Karpas-422 (cell line): ENCODE results near the gene CYYR1. TPM values are rescaled to one million over a fixed set of nuclear protein-coding genes. Genes with fewer than 3 reads are reported as not detected.

ENCODE experiments used
- DNase-seq: peaks from one replicate; pipeline ENCODE4 v3.0.0-alpha.2; 2015
- H2AFZ ChIP-seq: fragments of 200-600 bp; sonication (generic); 2 replicates; pipeline ENCODE4 v1.6.1; 2014; ENCODE audit warnings: antibody characterized with exemption, low read length, mixed read lengths
- H3K27ac ChIP-seq: fragments of 200-600 bp; sonication (generic); 2 replicates; pipeline ENCODE4 v1.5.1; 2014; ENCODE audit warnings: mild to moderate bottlenecking, low read length, moderate library complexity
- H3K27me3 ChIP-seq: fragments of 200-600 bp; sonication (generic); 2 replicates; pipeline ENCODE4 v1.6.1; 2014; ENCODE audit warnings: low read length, mixed read lengths
- H3K36me3 ChIP-seq: fragments of 200-600 bp; sonication (generic); 2 replicates; pipeline ENCODE4 v1.6.1; 2014; ENCODE audit warnings: low read length, mixed read lengths; ENCODE audit not compliant: insufficient read depth
- H3K4me1 ChIP-seq: fragments of 200-600 bp; sonication (generic); 2 replicates; pipeline ENCODE4 v1.6.1; 2014; ENCODE audit warnings: mild to moderate bottlenecking, low read length, mixed read lengths
- H3K4me2 ChIP-seq: fragments of 200-600 bp; sonication (generic); 2 replicates; pipeline ENCODE4 v1.6.1; 2014; ENCODE audit warnings: low read length, low read depth, mild to moderate bottlenecking; ENCODE audit not compliant: poor library complexity, severe bottlenecking
- H3K4me3 ChIP-seq: fragments of 200-600 bp; sonication (generic); 2 replicates; pipeline ENCODE4 v1.5.1; 2014; ENCODE audit warnings: mild to moderate bottlenecking, antibody characterized with exemption, low read length, mixed read lengths
- H3K79me2 ChIP-seq: fragments of 200-600 bp; sonication (generic); 2 replicates; pipeline ENCODE4 v1.6.1; 2014; ENCODE audit warnings: mild to moderate bottlenecking, low read length, mixed read lengths
- H3K9ac ChIP-seq: fragments of 200-600 bp; sonication (generic); 2 replicates; pipeline ENCODE4 v1.6.0; 2014; ENCODE audit warnings: low read length
- H3K9me2 ChIP-seq: fragments of 200-600 bp; sonication (generic), shearing (Covaris generic); replicated peaks from 2 replicates; pipeline ENCODE4 v1.6.0; 2014; ENCODE audit warnings: mild to moderate bottlenecking, low read length, moderate library complexity; ENCODE audit not compliant: insufficient read depth
- H3K9me3 ChIP-seq: fragments of 300-700, 200-600 bp; sonication (generic); 2 replicates; pipeline ENCODE4 v1.6.1; 2014; ENCODE audit warnings: low read length, mixed read lengths
- H4K20me1 ChIP-seq: fragments of 200-600 bp; sonication (generic); 2 replicates; pipeline ENCODE4 v1.6.1; 2014; ENCODE audit warnings: mild to moderate bottlenecking, antibody characterized with exemption, low read length, low read depth; ENCODE audit not compliant: insufficient read depth
- total RNA-seq: library from RNA; depleted of rRNA; stranded (reverse); fragments of >200 nt; shearing (Covaris generic); gene quantifications from 2 replicates; pipeline ENCODE4 v1.2.3, GENCODE V29; 2014; ENCODE audit warnings: low replicate concordance

Gene CYYR1
- total RNA-seq, 1 experiment from 2014 or later: not detected

DNA sequence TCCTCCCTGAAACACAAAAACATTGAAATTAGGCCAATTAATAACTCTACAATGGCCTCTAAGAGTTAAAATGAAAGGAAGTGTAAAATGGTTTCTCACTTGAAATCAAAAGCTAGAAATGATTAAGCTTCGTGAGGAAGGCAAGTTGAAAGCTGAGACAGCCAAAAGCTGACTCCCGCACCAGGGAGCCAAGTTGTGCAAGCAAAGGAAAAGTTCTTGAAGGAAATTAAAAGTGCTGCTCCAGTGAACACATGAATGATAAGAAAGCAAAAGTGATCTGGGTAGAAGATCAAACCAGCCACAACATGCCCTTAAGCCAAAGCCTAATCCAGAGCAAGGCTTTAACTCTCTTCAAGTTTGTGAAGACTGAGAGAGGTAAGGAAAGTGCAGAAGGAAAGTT, 22.8 kb downstream of the CYYR1 start:
- Histone ChIP-seq H3K36me3 (no peaks in the 10 kb centered on the region), H3K9me2 (no peaks in the 10 kb centered on the region), H3K9ac (no peak overlapping the region), H3K27ac (no peak overlapping the region), H3K9me3 (peaks cover 33% of the 10 kb centered on the region), H3K4me3 (no peak overlapping the region), H3K4me1 (no peaks in the 10 kb centered on the region), H2AFZ (no peak overlapping the region), H3K4me2 (no peak overlapping the region), H3K79me2 (no peaks in the 10 kb centered on the region), H3K27me3 (no peaks in the 10 kb centered on the region), H4K20me1 (no peaks in the 10 kb centered on the region)
- DNase-seq: no peak

DNA sequence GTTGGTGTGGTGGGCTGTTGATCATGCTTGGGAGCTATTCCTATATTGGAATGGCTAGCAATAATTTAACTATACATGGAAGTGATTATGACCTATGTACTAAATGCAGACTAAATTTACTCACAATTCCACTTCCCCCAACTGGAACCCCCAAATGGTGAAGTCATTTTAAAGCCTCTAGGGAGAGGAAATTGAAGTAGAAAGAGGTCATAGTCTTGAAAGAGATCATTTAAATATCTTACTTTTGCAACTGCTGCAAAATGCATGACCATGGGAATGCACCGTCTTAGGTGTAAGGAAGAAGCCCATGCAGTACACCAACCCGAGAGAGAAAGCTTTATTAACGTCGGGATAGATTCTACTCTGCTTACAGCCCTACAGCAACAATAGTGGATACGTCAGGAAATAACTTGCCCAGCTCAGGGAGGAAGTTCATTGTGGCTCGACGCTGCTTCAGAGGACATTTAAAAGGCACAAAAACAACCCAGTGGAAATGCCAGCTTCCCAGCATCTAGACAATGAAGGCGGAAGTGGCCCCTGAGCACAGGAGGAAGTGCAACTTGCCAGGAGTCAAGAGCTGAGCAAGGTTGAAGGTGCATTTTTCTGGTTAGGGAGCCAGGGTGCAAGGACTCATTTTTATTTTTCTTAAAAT, 26.5 kb downstream of the CYYR1 start:
- Histone ChIP-seq H3K4me3 (no peak overlapping the region), H3K9me3 (peaks cover 26% of the 10 kb centered on the region), H3K4me1 (no peaks in the 10 kb centered on the region), H3K9me2 (no peaks in the 10 kb centered on the region), H4K20me1 (no peaks in the 10 kb centered on the region), H3K9ac (no peak overlapping the region), H3K4me2 (no peak overlapping the region), H3K27ac (no peak overlapping the region), H3K36me3 (no peaks in the 10 kb centered on the region), H3K79me2 (no peaks in the 10 kb centered on the region), H2AFZ (no peak overlapping the region), H3K27me3 (no peaks in the 10 kb centered on the region)
- DNase-seq: no peak

DNA sequence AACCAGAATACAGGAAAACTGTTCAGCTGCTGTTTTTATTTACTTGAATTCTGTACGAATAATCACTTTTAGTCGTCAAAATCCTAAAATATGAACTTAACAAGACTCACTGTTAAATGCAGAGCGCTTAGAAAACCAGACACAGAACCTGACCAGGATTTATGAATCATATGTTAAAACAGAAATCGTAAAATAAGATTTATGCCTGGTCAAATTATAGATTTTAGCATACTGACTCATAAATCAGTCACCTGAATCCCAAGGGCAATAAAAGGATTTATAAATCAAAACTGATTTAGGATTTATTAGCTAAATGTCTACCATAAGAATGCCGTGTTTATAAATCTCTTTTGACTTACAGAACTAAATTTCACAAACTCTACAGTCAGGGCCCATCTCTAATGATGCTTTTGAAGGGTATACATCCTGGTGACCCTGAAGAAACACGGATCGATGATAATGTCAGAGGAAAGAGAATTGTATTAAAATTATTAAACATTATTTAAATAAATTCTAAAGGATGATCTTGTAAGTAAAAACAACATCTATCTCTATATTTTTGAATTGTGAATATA, 28.8 kb downstream of the CYYR1 start:
- no peaks in the 10 kb centered on the region for H3K4me1 ChIP-seq
- H3K36me3 ChIP-seq: no peaks in the 10 kb centered on the region
- no peak overlapping the region for H2AFZ ChIP-seq
- no peak overlapping the region for H3K27ac ChIP-seq
- no peaks in the 10 kb centered on the region for H3K9me2 ChIP-seq
- H3K4me2 ChIP-seq: no peak overlapping the region
- no peaks in the 10 kb centered on the region for H4K20me1 ChIP-seq
- no peak overlapping the region for H3K4me3 ChIP-seq
- DNase-seq: no peak
- no peaks in the 10 kb centered on the region for H3K27me3 ChIP-seq
- H3K79me2 ChIP-seq: no peaks in the 10 kb centered on the region
- peaks cover 30% of the 10 kb centered on the region for H3K9me3 ChIP-seq
- no peak overlapping the region for H3K9ac ChIP-seq

- no peak overlapping the region for H3K4me2 ChIP-seq
- H3K4me1 ChIP-seq: no peaks in the 10 kb centered on the region
- DNase-seq: no peak
Observed at GRCh38 chr21:26540651-26541050, 32.4 kb downstream of the CYYR1 start.

DNA sequence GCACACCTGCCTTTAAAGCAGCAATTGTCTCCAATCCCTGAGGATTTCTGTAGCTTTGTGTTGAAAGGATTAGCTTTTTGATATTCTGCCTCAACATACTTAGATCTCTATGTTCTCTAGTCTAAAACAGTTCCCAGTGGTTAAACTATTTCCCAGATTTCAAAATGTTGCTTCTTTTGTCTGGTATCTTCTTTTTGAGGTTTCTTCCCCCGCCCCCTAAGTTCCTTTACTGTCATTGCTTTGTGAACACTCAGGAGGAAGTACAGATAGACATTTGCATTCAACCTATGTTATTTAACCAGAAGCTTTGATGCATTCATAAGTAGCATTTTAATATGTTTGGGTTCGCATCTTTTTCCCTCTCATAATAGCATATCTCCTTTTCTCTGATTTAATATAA, 33.5 kb downstream of the CYYR1 start:
- Histone ChIP-seq H3K27ac (no peak overlapping the region), H4K20me1 (no peaks in the 10 kb centered on the region), H3K36me3 (no peaks in the 10 kb centered on the region), H3K9me2 (no peaks in the 10 kb centered on the region), H3K79me2 (no peaks in the 10 kb centered on the region), H3K4me3 (no peak overlapping the region), H3K4me1 (no peaks in the 10 kb centered on the region), H2AFZ (no peak overlapping the region), H3K27me3 (no peaks in the 10 kb centered on the region), H3K4me2 (no peak overlapping the region), H3K9ac (no peak overlapping the region), H3K9me3 (peaks cover 31% of the 10 kb centered on the region)
- DNase-seq: no peak

More at GRCh38 chr21:26540651-26541050, 32.4 kb downstream of the CYYR1 start:
- peaks cover 30% of the 10 kb centered on the region for H3K9me3 ChIP-seq
- H3K36me3 ChIP-seq: no peaks in the 10 kb centered on the region
- no peaks in the 10 kb centered on the region for H3K27me3 ChIP-seq
- H2AFZ ChIP-seq: no peak overlapping the region
- H3K79me2 ChIP-seq: no peaks in the 10 kb centered on the region
- no peaks in the 10 kb centered on the region for H3K9me2 ChIP-seq
- no peaks in the 10 kb centered on the region for H4K20me1 ChIP-seq
- no peak overlapping the region for H3K27ac ChIP-seq
- H3K4me3 ChIP-seq: no peak overlapping the region
- no peak overlapping the region for H3K9ac ChIP-seq

DNA sequence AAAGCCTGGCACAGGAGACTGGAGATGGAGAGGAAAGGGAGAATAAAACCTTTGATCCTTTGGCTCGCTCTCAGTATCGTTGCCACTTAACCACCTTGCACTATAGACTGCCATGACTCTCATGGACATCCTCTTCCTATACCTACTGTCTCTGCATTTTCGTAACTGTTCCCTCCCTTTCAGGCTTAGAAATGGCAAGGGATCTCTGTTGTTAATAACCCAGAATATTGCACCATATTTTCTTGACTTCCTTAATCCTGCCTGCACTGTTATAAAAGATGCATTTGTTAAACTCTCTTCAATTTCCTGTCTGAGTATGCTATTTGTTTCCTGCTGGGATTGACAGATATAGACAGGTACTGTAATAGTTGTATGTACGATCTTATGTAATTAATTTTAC, 38.6 kb downstream of the CYYR1 start:
- Histone ChIP-seq H3K4me2 (no peak overlapping the region), H3K4me1 (no peaks in the 10 kb centered on the region), H3K79me2 (no peaks in the 10 kb centered on the region), H3K36me3 (no peaks in the 10 kb centered on the region), H2AFZ (no peak overlapping the region), H3K9ac (no peak overlapping the region), H3K27me3 (no peaks in the 10 kb centered on the region), H3K9me3 (peaks cover 51% of the 10 kb centered on the region), H3K4me3 (no peak overlapping the region), H4K20me1 (no peaks in the 10 kb centered on the region), H3K9me2 (no peaks in the 10 kb centered on the region), H3K27ac (no peak overlapping the region)
- DNase-seq: no peak

- no peak overlapping the region for H3K4me2 ChIP-seq
- H3K9ac ChIP-seq: no peak overlapping the region
- H3K9me2 ChIP-seq: no peaks in the 10 kb centered on the region
- H3K4me3 ChIP-seq: no peak overlapping the region
- H3K79me2 ChIP-seq: no peaks in the 10 kb centered on the region
- H4K20me1 ChIP-seq: no peaks in the 10 kb centered on the region
- no peak overlapping the region for H2AFZ ChIP-seq
- no peaks in the 10 kb centered on the region for H3K36me3 ChIP-seq
- H3K4me1 ChIP-seq: no peaks in the 10 kb centered on the region
- no peak for DNase-seq
- no peaks in the 10 kb centered on the region for H3K27me3 ChIP-seq
- H3K27ac ChIP-seq: no peak overlapping the region
- H3K9me3 ChIP-seq: peaks cover 39% of the 10 kb centered on the region
Observed at GRCh38 chr21:26532208-26532607, 40.9 kb downstream of the CYYR1 start.

DNA sequence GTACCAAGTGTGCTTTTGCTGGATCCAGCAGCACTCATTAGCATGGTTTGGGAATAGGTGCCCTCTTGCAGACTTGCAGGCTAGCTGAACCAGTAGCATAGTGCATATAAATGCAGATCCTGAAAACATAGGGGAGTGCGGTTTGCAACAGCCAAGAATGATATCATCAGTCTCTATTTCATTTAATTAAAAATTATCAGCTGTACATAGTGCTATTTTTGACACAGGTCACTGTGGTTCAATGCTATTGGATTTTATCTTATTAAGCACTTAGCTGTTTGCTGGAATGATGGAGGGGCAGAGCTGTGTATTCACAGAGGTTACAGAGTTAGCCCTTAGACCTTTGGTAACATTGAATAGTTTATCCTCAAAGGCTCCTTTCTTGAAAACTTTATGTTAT, 43.6 kb downstream of the CYYR1 start:
- Histone ChIP-seq H3K4me2 (no peak overlapping the region), H3K36me3 (no peaks in the 10 kb centered on the region), H3K9me3 (peaks cover 38% of the 10 kb centered on the region), H3K27ac (no peak overlapping the region), H3K27me3 (no peaks in the 10 kb centered on the region), H3K9me2 (no peaks in the 10 kb centered on the region), H3K9ac (no peak overlapping the region), H3K4me3 (no peak overlapping the region), H3K79me2 (no peaks in the 10 kb centered on the region), H2AFZ (no peak overlapping the region), H3K4me1 (no peaks in the 10 kb centered on the region), H4K20me1 (no peaks in the 10 kb centered on the region)
- no peak for DNase-seq
